WTC11 (cell line): Measurements from ENCODE around the gene CD4. TPM values are rescaled to one million over a fixed set of nuclear protein-coding genes. Genes with fewer than 3 reads are reported as not detected.

Experiments used
- ATAC-seq: fragments of 200-7000 bp; cut with Tn5 transposase; 2 replicates; pipeline ENCODE4 v1.10.0; 2021; ENCODE audit warnings: mild to moderate bottlenecking, moderate library complexity
- CTCF ChIA-PET: fragments of 300-600 bp; sonication (Branson Sonifier 250); formaldehyde crosslinking; loops from one replicate; lab custom pipeline; 2021; ENCODE audit warnings: antibody characterized with exemption; lab: Charles Lee
- POLR2A ChIA-PET: fragments of 350-600 bp; sonication (Branson Sonifier 250); formaldehyde crosslinking; loops from one replicate; lab custom pipeline; 2021; ENCODE audit warnings: antibody characterized with exemption; lab: Charles Lee
- DNase-seq: peaks from one replicate; pipeline ENCODE4 v3.0.0; 2021; ENCODE audit warnings: low spot score
- H3K27ac Mint-ChIP-seq: 2 replicates; pipeline ENCODE4 v1.8.0; 2021; ENCODE audit warnings: mixed read lengths
- H3K27me3 Mint-ChIP-seq: 2 replicates; pipeline ENCODE4 v1.8.0; 2021; ENCODE audit warnings: low read depth, mild to moderate bottlenecking, moderate library complexity, mixed read lengths
- H3K36me3 Mint-ChIP-seq: 2 replicates; pipeline ENCODE4 v1.8.0; 2021; ENCODE audit warnings: mixed read lengths
- H3K4me1 Mint-ChIP-seq: 2 replicates; pipeline ENCODE4 v1.8.0; 2022; ENCODE audit warnings: mixed read lengths
- H3K4me3 Mint-ChIP-seq: 2 replicates; pipeline ENCODE4 v1.8.0; 2021; ENCODE audit warnings: mild to moderate bottlenecking, moderate library complexity, mixed read lengths
- H3K9me3 Mint-ChIP-seq: 2 replicates; pipeline ENCODE4 v1.8.0; 2021; ENCODE audit warnings: mixed read lengths
- AR ChIP-seq: fragments of 250-450 bp; sonication (Bioruptor Pico); IDR thresholded peaks from 2 replicates; pipeline ENCODE4 v1.9.0; 2021; ENCODE audit warnings: mild to moderate bottlenecking
- ATF1 ChIP-seq: sonication (generic); formaldehyde crosslinking; IDR thresholded peaks from 2 replicates; pipeline ENCODE4 v1.8.1; 2023; ENCODE audit warnings: mild to moderate bottlenecking, moderate library complexity, missing genetic modification reagents
- ATF3 ChIP-seq: sonication (generic); formaldehyde crosslinking; conservative IDR thresholded peaks from 2 replicates; pipeline ENCODE4 v1.8.1; 2022; ENCODE audit warnings: mild to moderate bottlenecking, missing genetic modification reagents
- FOXJ3 ChIP-seq: sonication (generic); formaldehyde crosslinking; IDR thresholded peaks from 2 replicates; pipeline ENCODE4 v1.9.0; 2021; ENCODE audit warnings: missing genetic modification reagents, mild to moderate bottlenecking, borderline replicate concordance
- FOXK1 ChIP-seq: sonication (generic); formaldehyde crosslinking; IDR thresholded peaks from 2 replicates; pipeline ENCODE4 v1.8.0; 2022; ENCODE audit warnings: mild to moderate bottlenecking, moderate library complexity, missing genetic modification reagents
- HMGA2 ChIP-seq: fragments of 250-450 bp; sonication (Bioruptor Pico); IDR thresholded peaks from 2 replicates; pipeline ENCODE4 v1.4.0; 2021; ENCODE audit warnings: mild to moderate bottlenecking, moderate library complexity
- HMGXB4 ChIP-seq: sonication (generic); formaldehyde crosslinking; IDR thresholded peaks from 2 replicates; pipeline ENCODE4 v1.8.1; 2023; ENCODE audit warnings: mild to moderate bottlenecking, moderate library complexity, missing genetic modification reagents
- IRF1 ChIP-seq: sonication (generic); formaldehyde crosslinking; IDR thresholded peaks from 2 replicates; pipeline ENCODE4 v1.8.0; 2023; ENCODE audit warnings: missing genetic modification reagents
- IRF2 ChIP-seq: sonication (generic); formaldehyde crosslinking; IDR thresholded peaks from 2 replicates; pipeline ENCODE4 v1.8.0; 2022; ENCODE audit warnings: low read depth, missing genetic modification reagents, borderline replicate concordance
- NR3C1 ChIP-seq: sonication (generic); formaldehyde crosslinking; conservative IDR thresholded peaks from 2 replicates; pipeline ENCODE4 v1.8.1; 2023; ENCODE audit warnings: low read depth, mild to moderate bottlenecking, missing genetic modification reagents
- PRDM15 ChIP-seq: sonication (generic); formaldehyde crosslinking; IDR thresholded peaks from 2 replicates; pipeline ENCODE4 v1.8.0; 2022; ENCODE audit warnings: missing genetic modification reagents
- SOX15 ChIP-seq: fragments of 250-450 bp; sonication (Bioruptor Pico); IDR thresholded peaks from 2 replicates; pipeline ENCODE4 v1.9.0; 2021; ENCODE audit warnings: mild to moderate bottlenecking
- TCF7 ChIP-seq: sonication (generic); formaldehyde crosslinking; IDR thresholded peaks from 2 replicates; pipeline ENCODE4 v1.8.0; 2022; ENCODE audit warnings: mild to moderate bottlenecking, low read depth, missing genetic modification reagents, moderate library complexity
- TEAD1 ChIP-seq: sonication (generic); formaldehyde crosslinking; IDR thresholded peaks from 2 replicates; pipeline ENCODE4 v1.8.0; 2022; ENCODE audit warnings: mild to moderate bottlenecking, missing genetic modification reagents
- TP53 ChIP-seq: sonication (generic); formaldehyde crosslinking; IDR thresholded peaks from 2 replicates; pipeline ENCODE4 v1.8.1; 2023; ENCODE audit warnings: mild to moderate bottlenecking, missing genetic modification reagents
- ZNF138 ChIP-seq: sonication (generic); formaldehyde crosslinking; conservative IDR thresholded peaks from 2 replicates; pipeline ENCODE4 v1.8.1; 2022; ENCODE audit warnings: mild to moderate bottlenecking, moderate library complexity, missing genetic modification reagents
- ZNF281 ChIP-seq: sonication (generic); formaldehyde crosslinking; IDR thresholded peaks from 2 replicates; pipeline ENCODE4 v1.8.0; 2023; ENCODE audit warnings: mild to moderate bottlenecking, missing genetic modification reagents
- ZNF317 ChIP-seq: sonication (generic); formaldehyde crosslinking; IDR thresholded peaks from 2 replicates; pipeline ENCODE4 v1.8.1; 2023; ENCODE audit warnings: low read depth, mild to moderate bottlenecking, moderate library complexity, missing genetic modification reagents, borderline replicate concordance
- ZNF532 ChIP-seq: fragments of 250-450 bp; sonication (Bioruptor Pico); IDR thresholded peaks from 2 replicates; pipeline ENCODE4 v1.9.0; 2021; ENCODE audit warnings: mild to moderate bottlenecking, borderline replicate concordance
- total RNA-seq: library from RNA; stranded (reverse); gene quantifications from 3 replicates; pipeline ENCODE4 v1.2.3, GENCODE V29; 2021

Gene CD4
- total RNA-seq, 1 experiment from 2014 or later: 2.5 TPM

GRCh38 chr12:6784296-6784695 is 5.0 kb upstream of the CD4 start:
- Mint-ChIP-seq H3K9me3 (no peaks in the 10 kb centered on the region), H3K4me1 (peaks cover 18% of the 10 kb centered on the region), H3K4me3 (no peak overlapping the region), H3K36me3 (no peaks in the 10 kb centered on the region), H3K27ac (no peak overlapping the region), H3K27me3 (no peaks in the 10 kb centered on the region; the same call in 1 of the 2 replicates)
- DNase-seq: no peak
- POLR2A ChIA-PET: no interaction called here
- TF ChIP-seq IRF1 (CRISPR knock-in tag) (no peak), IRF2 (CRISPR knock-in tag) (no peak), TCF7 (no peak), HMGXB4 (CRISPR knock-in tag) (no peak), SOX15 (CRISPR knock-in tag) (no peak), FOXK1 (CRISPR knock-in tag) (no peak), TP53 (no peak), ATF3 (CRISPR knock-in tag) (no peak)
- CTCF ChIA-PET: interaction anchor here (0.8 to 1.4 kb wide), 3 partner anchors 30 to 48 kb away, joined by 3 to 4 read pairs (median 3); no protein-coding TSS in a partner anchor
- ATAC-seq: no peak

- ChIA-PET CTCF (interaction anchor here (0.7 to 1.4 kb wide), 4 partner anchors 28 to 48 kb away, joined by 3 to 4 read pairs (median 3); no protein-coding TSS in a partner anchor), POLR2A (no interaction called here)
- no peak for TF ChIP-seq FOXJ3 (CRISPR knock-in tag)
- no peak for TF ChIP-seq NR3C1 (CRISPR knock-in tag)
- no peak for TF ChIP-seq PRDM15 (CRISPR knock-in tag)
- TF ChIP-seq ZNF317: no peak
- no peak for TF ChIP-seq ZNF532 (CRISPR knock-in tag)
- no peak for TF ChIP-seq ZNF138 (CRISPR knock-in tag)
- TF ChIP-seq HMGA2 (CRISPR knock-in tag): no peak
- no peak for TF ChIP-seq ZNF281 (CRISPR knock-in tag)
- no peak for TF ChIP-seq TEAD1 (CRISPR knock-in tag)
- no peak for TF ChIP-seq AR (CRISPR knock-in tag)
- no peak for TF ChIP-seq ATF1 (CRISPR knock-in tag)
- Mint-ChIP-seq H3K27ac (no peak overlapping the region), H3K36me3 (no peaks in the 10 kb centered on the region), H3K9me3 (no peaks in the 10 kb centered on the region), H3K4me1 (peaks cover 18% of the 10 kb centered on the region), H3K27me3 (peaks cover 2% of the 10 kb centered on the region; the same call in 1 of the 2 replicates), H3K4me3 (no peak overlapping the region)
- no peak for ATAC-seq
- no peak for DNase-seq
These were observed 4.6 kb upstream of the CD4 start for GRCh38 chr12:6784761-6785160.
